ENCODE data around the gene MACROD2.

The MACROD2 gene

DNA sequence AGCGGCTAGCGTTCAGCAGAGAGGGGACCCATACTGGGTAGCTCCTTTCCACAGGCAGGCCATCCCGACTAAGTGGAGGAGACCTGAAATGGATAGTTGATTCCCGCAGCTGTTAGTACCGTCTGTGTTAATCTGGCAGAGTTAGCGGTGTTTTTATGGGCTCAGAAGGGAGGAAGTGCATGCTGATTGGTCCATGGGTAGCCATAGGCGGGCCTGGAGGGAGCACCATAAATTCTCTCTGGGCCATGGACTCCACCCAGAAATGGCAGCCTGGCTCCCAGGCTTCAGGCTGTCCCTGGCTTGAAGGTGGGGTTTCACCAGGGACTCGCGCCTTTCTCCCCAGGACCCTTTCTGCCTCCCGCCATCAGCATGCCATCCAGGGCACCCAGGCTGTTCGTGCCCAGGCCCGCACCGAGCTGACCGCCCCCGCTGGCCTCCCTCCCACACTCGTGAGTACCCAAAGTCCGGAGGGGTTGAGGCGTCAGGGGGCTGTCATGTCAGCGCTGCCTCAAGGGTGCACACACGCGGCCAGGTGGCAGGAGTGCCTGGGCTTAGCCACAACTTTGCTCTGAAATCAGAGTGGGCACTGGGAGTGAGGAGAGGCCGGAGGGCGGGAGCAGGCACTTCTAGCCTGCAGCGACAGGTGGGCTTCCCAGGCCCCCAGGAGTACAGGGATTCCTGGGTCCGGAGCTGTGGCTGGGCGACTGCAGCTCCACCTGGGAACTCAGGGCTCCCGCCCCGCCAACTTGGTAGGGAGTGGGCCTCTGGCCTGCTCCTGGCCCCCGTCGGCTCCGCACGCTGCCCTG is 1036.4 kb downstream of the MACROD2 start:
- DNase-seq: no peak

DNA sequence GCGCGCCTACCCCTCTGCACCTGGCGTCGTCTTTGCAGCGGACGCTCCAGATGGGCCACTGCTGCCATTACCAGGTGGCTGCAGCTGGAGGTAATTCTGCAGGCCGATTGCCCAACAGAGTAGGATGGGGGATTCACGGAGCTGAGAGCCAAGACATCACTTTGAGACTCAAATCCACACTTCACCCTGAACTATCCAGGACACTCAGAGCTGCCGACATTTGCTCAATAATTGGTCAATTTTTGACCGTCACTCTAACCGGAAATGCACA is 1037.0 kb downstream of the MACROD2 start:
- no peak for DNase-seq

DNA sequence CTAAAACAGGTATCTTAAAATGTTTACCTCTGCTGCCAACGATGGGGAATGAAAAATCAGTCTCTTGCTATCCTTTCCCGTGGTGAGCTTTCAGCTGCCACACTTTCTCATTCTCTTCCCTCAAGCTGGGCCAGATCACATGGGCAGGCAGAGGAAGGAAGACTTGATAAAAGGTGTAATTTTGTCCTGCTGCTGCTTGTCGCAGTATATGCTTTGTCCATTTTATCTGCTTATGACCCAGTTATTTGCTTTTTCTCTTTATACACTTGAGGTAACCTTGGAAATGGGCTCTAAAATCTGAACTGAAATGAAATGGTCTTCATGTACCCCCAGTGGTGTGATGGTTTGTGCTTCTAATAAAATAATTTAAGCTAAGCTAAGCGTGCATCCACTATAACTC is 1038.0 kb downstream of the MACROD2 start:
- no peak for DNase-seq

DNA sequence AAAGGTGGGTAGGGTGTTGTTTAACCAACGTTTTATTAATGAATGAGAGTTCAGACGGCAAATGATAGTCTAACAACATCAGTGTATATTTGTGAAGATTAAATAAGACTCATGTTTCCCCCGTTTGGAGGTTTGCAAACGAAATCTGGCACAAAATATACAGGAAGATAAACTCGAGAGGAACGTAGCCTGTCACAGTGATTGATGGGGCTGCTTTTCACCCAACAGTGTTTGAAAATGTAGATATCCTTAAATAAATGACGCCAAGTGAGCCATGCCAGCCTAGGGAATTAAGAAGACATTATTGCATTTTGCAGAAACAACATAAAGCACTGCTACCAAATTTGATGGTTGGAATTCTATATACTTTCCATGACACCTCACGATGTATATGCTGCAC is 1038.6 kb downstream of the MACROD2 start:
- no peak for DNase-seq

DNA sequence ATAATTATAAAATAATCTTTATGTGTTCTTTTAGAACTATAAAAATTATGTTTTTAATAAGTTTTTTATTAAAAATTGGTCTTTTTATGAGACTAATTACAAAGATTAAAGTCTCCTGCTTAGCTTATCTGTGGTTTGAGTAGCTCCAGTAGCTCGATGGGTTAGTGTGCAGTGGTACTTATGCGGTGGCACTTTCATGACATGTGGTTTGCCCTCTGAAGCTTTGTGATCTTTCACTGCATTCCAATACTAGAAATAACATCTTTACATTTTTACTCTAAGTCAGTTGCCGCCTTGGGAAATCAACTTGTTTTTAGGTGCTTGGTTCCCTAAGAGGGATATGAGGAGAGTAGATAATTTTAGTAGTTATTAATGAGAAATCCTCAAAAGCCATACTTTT is 1041.6 kb downstream of the MACROD2 start:
- DNase-seq: no peak

DNA sequence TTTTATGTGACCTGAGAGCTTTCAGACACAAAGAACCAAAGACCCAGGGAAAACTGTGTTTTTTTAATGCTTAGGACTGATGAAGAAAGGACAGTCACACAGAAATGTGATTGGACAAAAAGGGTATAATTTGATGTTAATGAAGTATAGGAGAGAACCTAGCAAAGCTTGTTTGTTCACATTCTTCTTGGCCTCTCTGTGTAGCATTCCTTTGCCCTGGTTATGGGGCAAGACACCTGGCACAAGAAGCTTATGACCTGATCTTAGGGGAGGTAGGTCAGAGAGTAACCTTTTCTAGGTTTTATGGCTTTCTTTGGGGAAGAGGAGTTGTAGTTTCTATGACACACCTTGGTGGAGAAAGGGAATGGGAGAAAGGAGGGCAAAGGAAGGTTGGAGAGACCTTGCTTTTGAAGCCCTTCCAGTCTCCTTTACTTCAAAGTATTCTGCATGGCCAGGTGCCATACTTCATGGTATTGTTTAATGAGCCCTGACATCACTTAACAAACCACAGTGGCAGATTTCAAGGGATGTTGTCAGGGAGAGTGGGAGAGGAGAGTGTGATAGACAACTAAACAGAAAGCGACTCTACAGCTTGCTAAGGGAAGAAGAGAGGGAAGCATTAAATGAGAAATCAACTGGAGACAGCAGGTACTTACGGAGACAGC is 1043.9 kb downstream of the MACROD2 start:
- no peak for DNase-seq

DNA sequence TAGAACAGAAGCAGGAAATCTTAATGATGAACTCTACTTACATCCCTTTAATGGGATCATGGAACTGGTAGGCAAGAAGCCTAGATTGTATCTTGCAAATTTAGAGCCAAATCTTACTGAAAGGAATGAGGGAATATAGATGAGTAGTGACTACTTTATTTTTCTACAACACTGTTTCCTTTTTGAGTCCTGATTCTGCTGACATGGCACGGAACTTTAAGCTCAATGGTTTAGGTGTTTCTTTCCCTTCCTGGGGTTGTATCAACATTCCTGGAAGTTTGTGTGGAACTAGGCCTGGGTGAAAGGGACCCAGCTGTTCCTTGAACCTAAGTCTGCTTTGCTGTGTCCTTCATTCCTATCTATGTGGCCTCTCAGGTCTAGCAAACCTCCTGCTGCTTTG is 1047.4 kb downstream of the MACROD2 start:
- no peak for DNase-seq

DNA sequence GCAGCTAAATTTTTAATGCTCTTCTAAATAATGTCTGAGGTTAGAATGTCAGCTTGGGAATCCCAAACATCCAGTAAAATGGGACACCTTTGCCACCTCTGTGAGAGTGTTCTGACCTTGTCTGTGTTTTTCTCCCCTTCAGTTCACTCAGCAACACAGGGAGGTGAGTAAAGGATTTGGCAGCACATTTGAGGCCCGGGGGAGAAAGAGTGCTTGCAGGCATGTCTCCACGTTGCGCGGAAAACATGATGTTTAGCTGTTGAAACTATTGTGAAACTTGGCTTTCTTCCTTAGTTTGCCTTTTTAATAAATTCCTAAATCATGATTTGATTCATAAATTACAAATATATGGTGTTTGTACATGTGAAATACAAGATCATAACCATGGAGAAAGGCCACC is 1049.9 kb downstream of the MACROD2 start:
- DNase-seq: no peak

DNA sequence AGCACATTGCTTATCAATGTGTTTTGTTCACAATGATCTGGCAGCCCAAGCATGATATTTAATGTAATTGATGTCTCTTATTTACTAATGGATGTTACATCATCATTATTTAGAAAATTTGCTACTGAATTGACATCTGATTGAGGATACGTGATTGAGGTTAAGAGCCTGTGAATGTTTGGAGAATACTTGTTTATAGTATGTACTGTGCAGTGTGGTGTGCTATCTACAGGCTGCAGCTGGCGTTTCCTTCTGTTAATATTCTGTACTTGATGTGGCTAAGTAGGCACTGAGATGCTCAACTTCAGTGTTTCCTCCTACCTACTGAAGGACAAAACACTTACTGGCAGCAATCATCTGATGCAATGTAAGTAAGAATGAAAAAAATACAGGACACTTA is 1051.7 kb downstream of the MACROD2 start:
- no peak for DNase-seq

DNA sequence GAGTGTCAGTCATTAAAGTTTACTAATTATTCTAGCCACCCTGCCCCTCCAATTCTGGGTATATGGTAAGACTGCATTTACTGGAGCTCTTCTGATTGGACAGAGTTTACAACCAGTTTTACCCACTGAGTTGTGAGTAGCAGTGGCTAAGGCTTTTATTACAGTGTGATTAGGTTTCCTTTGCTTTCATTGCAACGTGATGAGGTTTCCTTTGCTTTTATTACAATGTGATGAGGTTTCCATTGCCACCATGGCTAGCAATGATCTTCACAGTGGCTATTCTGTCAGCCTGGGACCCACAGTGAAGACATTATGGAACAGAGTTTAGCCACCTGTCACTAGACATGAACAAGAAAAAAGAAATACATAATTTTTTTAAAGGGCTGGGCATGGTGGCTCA is 1052.3 kb downstream of the MACROD2 start:
- no peak for DNase-seq

DNA sequence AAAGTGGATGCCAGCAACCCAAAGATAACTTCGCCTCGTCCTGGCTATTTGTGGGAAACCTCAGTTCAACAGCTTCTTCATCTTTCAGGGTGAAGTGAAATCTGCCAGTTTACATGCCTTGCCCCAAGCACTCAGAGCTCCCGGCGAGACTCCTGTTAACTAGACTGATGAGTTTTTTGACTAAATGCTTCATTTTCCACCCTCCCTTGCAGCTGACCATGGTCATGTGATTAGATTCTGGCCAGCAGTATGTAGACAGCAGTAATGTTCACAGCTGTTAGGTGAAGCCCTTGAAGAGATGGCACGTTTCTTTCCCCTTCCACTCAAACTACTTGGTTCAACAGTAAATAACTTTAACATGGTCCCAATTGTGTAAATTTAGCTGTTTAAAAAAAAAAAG is 1060.9 kb downstream of the MACROD2 start:
- no peak for DNase-seq

DNA sequence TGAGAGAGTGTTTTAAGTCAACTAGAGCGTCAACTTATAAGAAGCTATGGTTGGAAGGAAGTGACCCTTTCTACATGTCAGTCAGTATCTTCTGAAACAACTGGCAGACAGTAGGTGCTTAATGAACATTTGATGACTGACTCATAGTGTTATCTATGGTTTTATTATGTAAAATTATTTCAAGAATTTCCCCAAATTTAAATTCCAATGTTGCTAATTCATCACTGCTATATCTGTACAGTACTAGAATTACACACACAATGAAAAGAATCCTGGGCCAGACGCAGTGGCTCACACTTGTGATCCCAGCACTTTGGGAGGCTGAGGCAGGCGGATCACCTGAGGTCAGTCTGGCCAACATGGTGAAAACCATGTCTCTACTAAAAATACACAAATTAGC is 1063.5 kb downstream of the MACROD2 start:
- no peak for DNase-seq

DNA sequence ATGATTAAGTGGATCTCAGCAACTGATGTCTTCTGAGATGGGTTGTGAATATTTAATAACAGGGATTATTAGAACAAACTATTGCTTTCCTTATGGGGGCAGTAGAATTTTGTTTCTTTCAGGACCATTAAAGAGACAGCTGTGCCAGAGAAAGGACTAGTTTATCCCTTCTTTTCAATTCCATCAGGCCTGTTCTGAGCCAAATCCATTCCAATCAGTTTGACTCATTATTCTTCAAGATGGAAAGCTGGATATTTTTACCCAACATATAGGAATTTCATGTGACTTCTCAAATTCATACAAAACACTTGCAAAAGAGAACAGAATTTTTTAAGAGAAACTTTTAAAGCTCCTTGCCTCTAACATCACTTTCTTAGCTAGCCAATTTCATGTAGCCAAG is 1064.1 kb downstream of the MACROD2 start:
- no peak for DNase-seq

DNA sequence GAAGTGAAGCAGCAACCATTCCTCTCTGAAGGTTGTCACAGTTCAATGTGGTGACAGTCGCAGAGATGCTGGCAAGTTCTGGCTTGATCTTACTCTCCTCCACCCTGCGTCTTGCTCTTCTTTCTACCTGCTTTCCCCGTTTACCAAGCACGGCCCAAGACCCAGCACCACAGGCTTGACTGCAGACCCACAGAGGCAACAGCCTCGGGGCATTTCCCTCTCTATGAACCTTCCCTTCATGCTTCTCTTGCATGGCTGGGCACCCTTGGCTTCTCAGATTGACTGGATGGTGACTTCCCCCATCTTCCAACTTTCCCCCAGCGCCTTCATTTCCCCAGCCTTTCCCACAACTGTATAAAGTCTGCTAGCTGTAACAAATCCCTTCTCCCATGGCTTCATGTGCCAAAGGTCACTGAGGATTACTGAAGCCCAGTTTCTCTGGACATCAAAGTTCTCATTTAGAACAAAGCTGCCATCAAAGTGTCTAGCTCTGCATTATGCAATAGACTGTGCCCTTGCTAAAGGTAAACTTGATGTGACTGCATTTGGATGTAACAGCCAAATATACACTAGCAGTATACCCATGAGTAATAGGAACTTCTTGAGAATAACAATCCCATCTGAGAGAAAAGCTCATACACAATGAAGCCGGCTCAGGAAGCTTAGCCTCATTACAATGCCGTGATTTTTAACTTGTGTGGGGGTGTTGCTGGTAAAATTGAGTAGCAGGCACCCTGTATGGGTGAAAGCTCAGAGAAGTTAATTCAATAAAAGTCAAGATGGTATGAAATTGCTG is 1065.1 kb downstream of the MACROD2 start:
- no peak for DNase-seq

DNA sequence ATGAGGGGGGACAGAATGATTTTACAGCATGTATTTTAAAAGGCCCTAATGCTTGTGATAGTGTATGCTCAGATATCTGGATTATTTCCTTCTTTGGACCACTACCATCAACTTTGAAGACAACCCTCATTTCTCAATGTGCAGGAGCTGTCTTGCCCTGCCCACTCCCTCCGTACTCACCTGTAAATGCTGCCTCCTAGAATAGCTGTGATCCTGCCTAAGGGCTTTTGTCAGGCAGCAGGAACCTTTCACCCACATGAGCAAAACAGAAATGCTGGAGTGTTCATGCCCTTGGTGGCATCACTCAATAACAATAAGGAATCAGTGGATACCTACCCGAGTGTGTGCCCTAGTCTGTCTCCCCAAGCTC is 1065.7 kb downstream of the MACROD2 start:
- DNase-seq: no peak

DNA sequence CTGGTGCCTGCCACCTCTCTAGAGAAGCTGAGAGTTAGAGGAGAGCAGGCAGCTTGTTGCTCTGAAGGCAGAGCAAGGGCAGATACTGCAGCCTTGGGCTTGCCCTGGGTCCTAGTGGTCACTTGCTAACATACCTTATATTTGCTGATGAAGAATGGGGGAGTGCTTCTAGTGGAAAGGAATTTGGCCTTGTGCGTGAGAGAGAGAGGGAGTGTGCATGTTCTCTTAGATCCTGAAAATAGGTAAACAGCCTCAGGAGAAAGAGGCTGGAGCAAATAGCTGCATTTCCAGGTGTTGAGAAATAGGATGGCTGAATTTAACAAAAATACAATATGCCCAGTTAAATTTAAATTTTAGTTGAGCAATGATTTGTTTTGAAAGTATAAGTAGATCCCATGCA is 1066.6 kb downstream of the MACROD2 start:
- no peak for DNase-seq

DNA sequence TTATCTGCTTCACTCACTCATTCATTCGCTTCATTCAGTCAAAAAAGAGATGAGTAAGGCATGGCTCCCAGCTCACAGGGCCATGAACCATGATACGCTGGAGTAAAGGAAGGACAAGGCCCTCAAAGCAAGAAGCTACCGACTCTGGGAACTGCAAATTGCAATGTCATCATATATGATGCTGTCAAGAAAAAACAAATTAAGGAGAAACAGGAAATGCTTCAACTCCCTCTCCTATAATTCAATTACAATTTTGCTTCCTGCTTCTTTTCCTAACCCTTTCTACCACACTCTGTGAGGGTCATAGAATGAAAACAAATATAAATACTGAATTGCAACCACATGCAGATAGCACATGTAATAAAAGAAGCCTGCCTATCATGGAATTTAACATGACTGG is 1067.8 kb downstream of the MACROD2 start:
- no peak for DNase-seq

DNA sequence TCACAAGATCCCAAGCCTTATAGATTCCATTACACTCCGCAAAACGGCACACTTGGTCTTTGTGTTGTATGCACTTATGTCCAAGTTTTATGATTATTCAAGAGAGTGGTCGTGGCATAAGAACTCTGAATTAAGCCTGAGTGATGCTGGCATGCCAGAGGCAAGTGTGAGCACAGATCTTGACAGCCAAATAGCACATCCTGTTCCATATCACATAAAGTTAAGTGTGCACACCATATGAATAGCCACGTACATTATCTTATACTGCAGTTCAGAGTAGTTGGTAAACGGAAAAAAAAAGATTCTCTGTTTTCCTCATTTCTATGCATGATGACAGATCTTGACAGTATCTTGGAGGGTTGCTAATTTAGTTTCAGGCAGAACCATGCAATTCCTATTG is 1069.4 kb downstream of the MACROD2 start:
- no peak for DNase-seq

DNA sequence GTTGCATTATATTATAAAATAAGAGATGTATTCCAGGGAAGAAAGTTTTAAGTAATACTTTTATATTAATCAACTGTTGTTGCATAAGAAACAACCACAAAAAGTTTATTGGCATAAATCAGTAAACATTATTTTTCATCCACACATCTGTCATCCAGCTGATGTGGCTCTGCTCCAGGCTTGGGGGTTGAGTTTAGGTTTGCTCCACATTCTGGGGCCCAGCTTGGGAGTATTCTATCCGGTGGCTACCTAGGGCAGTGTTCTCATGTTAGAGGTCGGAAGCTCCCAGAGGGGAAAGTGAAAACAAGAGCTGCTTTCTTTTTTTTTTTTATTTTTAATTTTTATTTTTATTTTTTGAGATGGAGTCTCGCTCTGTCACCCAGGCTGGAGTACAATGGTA is 1070.5 kb downstream of the MACROD2 start:
- DNase-seq: no peak

DNA sequence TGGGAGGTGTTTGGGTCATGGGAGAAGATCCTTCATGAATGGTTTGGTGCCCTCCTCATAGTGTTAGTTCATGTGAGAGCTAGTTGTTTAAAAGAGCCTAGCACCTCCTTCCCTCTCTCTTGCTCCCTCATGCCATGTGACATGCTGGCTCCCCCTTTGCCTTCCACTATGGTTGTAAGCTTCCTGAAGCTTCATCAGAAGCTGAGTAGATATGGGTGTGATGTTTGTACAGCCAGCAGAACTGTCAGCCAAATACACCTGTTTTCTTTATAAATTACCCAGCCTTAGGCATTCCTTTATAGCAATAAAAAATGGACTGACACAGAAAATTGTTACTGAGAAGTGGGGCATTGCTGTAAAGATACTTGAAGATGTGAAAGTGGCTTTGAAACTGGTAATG is 1073.2 kb downstream of the MACROD2 start:
- no peak for DNase-seq

DNA sequence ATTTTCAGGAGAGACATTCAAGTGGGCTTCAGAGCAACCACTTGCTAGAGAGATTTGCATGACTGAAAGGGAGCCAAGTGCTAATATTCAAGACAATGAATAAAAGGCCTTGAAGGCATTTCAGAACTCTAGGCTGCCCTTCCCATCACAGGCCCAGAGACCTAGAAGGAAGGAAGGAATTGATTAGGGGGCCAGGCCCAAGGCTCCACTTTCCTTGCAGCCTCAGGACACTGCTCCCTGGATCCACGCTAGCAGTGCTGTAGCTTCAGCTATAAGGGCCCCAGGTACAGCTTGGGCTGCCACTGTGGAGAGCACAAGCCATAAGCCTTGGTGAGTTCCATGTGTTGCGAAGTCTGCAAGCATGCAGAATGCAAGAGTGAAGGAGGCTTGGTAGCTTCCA is 1074.0 kb downstream of the MACROD2 start:
- DNase-seq: no peak

DNA sequence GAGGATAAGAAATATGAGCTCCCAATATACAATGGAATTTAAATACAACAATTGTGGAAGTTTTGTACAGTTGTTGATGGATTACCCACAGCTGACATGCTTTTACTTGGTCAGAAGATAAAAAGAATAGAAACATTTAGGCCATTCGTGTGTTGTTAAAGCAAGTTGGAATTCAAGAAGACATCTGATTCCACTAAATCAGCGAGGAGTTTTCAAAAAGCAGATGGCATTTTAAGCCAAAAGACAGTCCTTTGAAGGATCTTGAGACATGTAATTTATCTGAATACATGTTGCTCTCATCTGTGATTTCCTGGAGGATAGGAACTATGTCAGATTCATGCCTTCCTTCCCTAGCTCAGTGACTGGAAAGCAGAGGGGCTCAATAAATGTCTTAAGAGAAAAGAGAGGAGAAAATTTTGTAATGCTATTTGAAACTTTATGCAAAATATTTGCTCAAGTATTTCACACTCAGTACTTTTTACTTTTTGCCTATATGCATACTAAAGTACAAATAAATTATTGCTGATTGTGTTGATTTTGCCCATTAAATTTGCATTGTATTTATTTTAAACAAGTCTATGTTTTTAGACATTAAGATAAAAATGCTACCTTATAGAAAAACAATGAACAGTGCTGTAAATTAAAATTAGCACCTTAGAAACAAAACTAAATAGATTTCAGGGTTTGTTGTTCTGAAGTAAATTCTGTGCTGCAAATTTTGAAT is 1075.9 kb downstream of the MACROD2 start:
- DNase-seq: no peak

DNA sequence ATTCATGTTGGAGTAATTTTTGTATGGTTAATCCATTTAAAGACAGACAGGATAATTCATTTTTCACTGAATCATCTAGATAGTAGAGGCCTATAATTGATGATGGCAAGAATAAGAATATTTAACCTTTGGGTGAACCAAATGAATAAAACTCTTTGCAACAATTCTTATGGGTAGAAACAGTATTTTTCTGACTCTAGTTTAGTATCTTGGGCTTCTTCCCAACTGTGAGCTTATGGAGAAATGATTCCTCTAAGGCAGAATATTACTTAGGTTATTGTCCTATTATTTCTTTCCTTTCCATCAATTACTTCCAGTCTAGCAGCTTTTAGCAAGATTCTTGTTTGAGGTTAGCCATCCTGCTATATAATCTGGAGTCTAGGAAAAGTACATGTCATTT is 1077.0 kb downstream of the MACROD2 start:
- no peak for DNase-seq

DNA sequence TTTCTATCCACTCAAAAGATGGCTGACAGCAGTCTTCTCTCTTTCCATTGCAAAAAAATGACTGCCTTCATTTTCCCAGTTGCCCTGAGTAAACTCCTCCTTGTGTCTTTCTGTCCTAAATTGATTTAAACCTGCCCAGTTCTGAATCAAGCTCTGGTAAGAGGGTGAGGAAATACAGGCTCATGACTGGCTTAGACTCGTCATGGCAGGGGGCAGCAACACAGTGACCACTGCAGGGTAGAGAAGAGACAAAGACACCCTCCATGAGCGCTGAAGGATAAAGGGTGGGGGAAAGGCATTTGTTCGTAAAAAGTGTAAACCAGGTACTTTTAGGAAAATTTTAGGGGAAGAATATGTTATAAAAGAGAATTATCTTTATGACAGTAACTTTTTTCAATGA is 1080.3 kb downstream of the MACROD2 start:
- DNase-seq: no peak

Data from NCI-H345 (cell line).